ENCODE measurements around the gene STRAP.

DNA sequence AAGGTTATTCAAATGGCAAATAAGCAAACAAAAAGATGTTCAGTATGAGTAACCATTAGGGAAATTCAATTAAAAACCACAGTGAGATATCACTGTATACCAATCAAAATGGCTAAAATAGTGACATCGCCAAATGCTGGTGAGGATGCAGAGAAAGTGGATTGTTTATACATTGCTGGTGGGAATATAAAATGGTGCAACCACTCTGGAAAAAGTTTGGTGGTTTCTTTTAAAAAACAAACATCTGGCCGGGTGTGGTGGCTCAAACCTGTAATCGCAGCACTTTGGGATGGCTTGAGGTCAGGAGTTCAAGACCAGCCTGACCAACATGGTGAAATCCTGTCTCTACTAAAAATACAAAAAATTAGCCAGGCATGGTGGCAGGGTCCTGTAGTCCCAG, 14.0 kb upstream of the STRAP start:
- TF ChIP-seq, protein P1, sequence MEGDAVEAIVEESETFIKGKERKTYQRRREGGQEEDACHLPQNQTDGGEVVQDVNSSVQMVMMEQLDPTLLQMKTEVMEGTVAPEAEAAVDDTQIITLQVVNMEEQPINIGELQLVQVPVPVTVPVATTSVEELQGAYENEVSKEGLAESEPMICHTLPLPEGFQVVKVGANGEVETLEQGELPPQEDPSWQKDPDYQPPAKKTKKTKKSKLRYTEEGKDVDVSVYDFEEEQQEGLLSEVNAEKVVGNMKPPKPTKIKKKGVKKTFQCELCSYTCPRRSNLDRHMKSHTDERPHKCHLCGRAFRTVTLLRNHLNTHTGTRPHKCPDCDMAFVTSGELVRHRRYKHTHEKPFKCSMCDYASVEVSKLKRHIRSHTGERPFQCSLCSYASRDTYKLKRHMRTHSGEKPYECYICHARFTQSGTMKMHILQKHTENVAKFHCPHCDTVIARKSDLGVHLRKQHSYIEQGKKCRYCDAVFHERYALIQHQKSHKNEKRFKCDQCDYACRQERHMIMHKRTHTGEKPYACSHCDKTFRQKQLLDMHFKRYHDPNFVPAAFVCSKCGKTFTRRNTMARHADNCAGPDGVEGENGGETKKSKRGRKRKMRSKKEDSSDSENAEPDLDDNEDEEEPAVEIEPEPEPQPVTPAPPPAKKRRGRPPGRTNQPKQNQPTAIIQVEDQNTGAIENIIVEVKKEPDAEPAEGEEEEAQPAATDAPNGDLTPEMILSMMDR (IDR thresholded peaks at IDR 0.05 in 4 of 5, conservative IDR thresholded peaks at IDR 0.05 in 1 of 5), result no peak
- no peak for TF ChIP-seq POLR2A (IDR thresholded peaks at IDR 0.05)
